ENCODE results near the gene MEX3C. TPM values are rescaled to one million over a fixed set of nuclear protein-coding genes. Genes with fewer than 3 reads are reported as not detected.

The MEX3C gene
- total and polyA plus RNA-seq, 2 experiments from 2014 or later: 28.8 to 109 TPM

GRCh38 chr18:51151185-51151567 is 46.3 kb downstream of the MEX3C start (continued):
- TF ChIP-seq, protein P1, sequence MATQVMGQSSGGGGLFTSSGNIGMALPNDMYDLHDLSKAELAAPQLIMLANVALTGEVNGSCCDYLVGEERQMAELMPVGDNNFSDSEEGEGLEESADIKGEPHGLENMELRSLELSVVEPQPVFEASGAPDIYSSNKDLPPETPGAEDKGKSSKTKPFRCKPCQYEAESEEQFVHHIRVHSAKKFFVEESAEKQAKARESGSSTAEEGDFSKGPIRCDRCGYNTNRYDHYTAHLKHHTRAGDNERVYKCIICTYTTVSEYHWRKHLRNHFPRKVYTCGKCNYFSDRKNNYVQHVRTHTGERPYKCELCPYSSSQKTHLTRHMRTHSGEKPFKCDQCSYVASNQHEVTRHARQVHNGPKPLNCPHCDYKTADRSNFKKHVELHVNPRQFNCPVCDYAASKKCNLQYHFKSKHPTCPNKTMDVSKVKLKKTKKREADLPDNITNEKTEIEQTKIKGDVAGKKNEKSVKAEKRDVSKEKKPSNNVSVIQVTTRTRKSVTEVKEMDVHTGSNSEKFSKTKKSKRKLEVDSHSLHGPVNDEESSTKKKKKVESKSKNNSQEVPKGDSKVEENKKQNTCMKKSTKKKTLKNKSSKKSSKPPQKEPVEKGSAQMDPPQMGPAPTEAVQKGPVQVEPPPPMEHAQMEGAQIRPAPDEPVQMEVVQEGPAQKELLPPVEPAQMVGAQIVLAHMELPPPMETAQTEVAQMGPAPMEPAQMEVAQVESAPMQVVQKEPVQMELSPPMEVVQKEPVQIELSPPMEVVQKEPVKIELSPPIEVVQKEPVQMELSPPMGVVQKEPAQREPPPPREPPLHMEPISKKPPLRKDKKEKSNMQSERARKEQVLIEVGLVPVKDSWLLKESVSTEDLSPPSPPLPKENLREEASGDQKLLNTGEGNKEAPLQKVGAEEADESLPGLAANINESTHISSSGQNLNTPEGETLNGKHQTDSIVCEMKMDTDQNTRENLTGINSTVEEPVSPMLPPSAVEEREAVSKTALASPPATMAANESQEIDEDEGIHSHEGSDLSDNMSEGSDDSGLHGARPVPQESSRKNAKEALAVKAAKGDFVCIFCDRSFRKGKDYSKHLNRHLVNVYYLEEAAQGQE (IDR thresholded peaks at IDR 0.05; ENCODE audit: unreplicated experiment): no peak
- TF ChIP-seq NANOG (IDR thresholded peaks at IDR 0.05; ENCODE audit: borderline replicate concordance) (no peak), ZNF114 (CRISPR knock-in tag; IDR thresholded peaks at IDR 0.05) (no peak), STAT1 (IDR thresholded peaks at IDR 0.05; ENCODE audit: unreplicated experiment) (no peak)

DNA sequence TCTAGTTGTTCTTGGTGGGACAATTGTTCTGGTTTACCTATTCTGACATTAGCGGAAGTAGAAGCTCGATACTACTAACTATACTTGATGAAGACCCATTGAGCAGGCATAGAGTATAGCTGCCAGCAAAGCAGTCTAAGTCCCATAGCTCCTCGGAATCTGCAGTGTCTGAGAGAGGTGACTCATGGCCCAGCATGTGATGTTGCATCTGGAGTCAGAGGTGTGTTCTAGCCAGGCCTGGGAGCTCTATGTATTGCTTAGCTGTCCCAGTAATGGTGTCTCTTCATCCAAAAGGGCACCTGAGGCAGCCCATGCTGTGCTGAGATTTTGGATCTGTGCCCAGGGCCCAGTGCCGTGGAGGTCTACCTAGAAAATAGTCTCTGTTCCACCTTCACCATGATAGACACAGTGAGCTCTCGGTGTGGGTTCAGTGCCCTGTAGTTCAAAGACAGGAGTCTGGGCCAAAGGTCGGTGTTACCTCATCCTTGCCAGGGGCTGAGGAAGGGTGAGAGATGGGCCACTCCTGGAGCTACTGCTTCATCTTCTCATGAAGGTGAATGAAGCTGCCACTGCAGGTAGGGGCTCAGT is 47.3 kb downstream of the MEX3C start:
- H3K36me3 Mint-ChIP-seq (ENCODE audit: low read depth): peaks cover 4% of the 10 kb centered on the region; the same call in 1 of the 3 replicates
- H3K9me2 ChIP-seq (ENCODE audit: insufficient read depth): no peaks in the 10 kb centered on the region
- H3K4me1 Mint-ChIP-seq: peaks cover 2% of the 10 kb centered on the region; the same call in 2 of the 3 replicates
- TF ChIP-seq JUNB (IDR thresholded peaks at IDR 0.05; ENCODE audit: unreplicated experiment) (no peak), EZH2 (IDR thresholded peaks at IDR 0.05; ENCODE audit: low read depth, unreplicated experiment) (no peak), ZNF114 (CRISPR knock-in tag; IDR thresholded peaks at IDR 0.05) (no peak), EZH2phosphoT487 (IDR thresholded peaks at IDR 0.05; ENCODE audit: unreplicated experiment) (no peak), POLR2AphosphoS5 (IDR thresholded peaks at IDR 0.05; ENCODE audit: low read depth) (no peak), CREB1 (CRISPR knock-in tag; IDR thresholded peaks at IDR 0.05; ENCODE audit: low read depth) (no peak), NANOG (IDR thresholded peaks at IDR 0.05; ENCODE audit: borderline replicate concordance) (no peak)
- TF ChIP-seq, protein P2, sequence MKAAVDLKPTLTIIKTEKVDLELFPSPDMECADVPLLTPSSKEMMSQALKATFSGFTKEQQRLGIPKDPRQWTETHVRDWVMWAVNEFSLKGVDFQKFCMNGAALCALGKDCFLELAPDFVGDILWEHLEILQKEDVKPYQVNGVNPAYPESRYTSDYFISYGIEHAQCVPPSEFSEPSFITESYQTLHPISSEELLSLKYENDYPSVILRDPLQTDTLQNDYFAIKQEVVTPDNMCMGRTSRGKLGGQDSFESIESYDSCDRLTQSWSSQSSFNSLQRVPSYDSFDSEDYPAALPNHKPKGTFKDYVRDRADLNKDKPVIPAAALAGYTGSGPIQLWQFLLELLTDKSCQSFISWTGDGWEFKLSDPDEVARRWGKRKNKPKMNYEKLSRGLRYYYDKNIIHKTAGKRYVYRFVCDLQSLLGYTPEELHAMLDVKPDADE (IDR thresholded peaks at IDR 0.05): no peak
- TF ChIP-seq, protein P1 (IDR thresholded peaks at IDR 0.05; ENCODE audit: unreplicated experiment): no peak
- no peak overlapping the region for H3K4me3 ChIP-seq
- no peak overlapping the region for H3K4me2 ChIP-seq
- no peaks in the 10 kb centered on the region for H3K27me3 ChIP-seq (ENCODE audit: insufficient read depth)
- H3K4me3 Mint-ChIP-seq: no peak overlapping the region
- no peaks in the 10 kb centered on the region for H3F3A ChIP-seq (replicated peaks; ENCODE audit: low read depth)
- DNase-seq (ENCODE audit: low spot score) (no peak), ATAC-seq (no peak)
- no peaks in the 10 kb centered on the region for H3K9me3 Mint-ChIP-seq
- peaks cover 7% of the 10 kb centered on the region for H3K27me3 Mint-ChIP-seq (ENCODE audit: insufficient read depth, low read depth, poor library complexity)
- H4K20me1 ChIP-seq (replicated peaks; ENCODE audit: insufficient read depth): no peaks in the 10 kb centered on the region
- H3K36me3 ChIP-seq (ENCODE audit: insufficient read depth): no peaks in the 10 kb centered on the region
- no peak overlapping the region for H2AFZ ChIP-seq
- no peaks in the 10 kb centered on the region for H3K4me1 ChIP-seq (ENCODE audit: insufficient read depth)
- no peak overlapping the region for H3K27ac ChIP-seq (ENCODE audit: low read depth)
- no peaks in the 10 kb centered on the region for H3K79me2 ChIP-seq (replicated peaks; ENCODE audit: insufficient read depth)
- no peak overlapping the region for H3K27ac Mint-ChIP-seq
